Measurements from ENCODE around the gene USH1C. TPM values are rescaled to one million over a fixed set of nuclear protein-coding genes. Genes with fewer than 3 reads are reported as not detected.
A peak's percentile ranks its signal among the peaks of the same experiment; 100 is the strongest.

Gene USH1C
- total RNA-seq, 1 donor from 2014 or later: 1.4 TPM

DNA sequence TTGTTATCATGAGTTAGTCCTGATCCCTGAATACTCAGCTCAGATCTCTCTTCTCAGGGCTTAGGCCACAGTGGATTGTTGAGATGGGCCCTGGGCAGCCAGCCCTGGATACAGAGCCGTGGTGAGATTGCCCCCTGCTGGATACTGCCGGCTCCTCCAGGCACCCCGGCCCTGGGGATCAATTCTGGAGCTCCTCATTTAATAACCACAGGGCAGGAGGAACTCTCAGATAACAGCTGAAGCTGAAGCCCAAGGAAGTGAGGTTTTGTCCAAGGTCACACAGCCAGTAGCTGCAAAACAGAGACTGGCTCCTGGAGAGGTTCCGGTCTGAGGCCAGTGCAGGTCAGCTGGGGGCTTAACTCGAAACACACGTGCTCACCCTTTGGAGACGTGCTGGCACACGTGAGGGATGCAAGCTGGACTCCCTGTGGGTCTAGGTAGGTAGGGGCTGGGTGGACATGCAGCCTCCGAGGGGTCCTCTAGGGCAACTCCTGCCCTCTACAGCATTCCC, 16.0 kb downstream of the USH1C start:
- H3K4me1 Mint-ChIP-seq (ENCODE audit: unreplicated experiment): peaks cover 3% of the 10 kb centered on the region
- peak; percentile 84 for DNase-seq (ENCODE audit: low spot score)
- no peak overlapping the region for H3K4me3 Mint-ChIP-seq (ENCODE audit: unreplicated experiment)
- peaks cover 6% of the 10 kb centered on the region for H3K27me3 Mint-ChIP-seq (ENCODE audit: unreplicated experiment)
- no peaks in the 10 kb centered on the region for H3K9me3 Mint-ChIP-seq (ENCODE audit: unreplicated experiment)
- H3K27ac Mint-ChIP-seq (ENCODE audit: unreplicated experiment): no peak overlapping the region
- TF ChIP-seq, protein P1, sequence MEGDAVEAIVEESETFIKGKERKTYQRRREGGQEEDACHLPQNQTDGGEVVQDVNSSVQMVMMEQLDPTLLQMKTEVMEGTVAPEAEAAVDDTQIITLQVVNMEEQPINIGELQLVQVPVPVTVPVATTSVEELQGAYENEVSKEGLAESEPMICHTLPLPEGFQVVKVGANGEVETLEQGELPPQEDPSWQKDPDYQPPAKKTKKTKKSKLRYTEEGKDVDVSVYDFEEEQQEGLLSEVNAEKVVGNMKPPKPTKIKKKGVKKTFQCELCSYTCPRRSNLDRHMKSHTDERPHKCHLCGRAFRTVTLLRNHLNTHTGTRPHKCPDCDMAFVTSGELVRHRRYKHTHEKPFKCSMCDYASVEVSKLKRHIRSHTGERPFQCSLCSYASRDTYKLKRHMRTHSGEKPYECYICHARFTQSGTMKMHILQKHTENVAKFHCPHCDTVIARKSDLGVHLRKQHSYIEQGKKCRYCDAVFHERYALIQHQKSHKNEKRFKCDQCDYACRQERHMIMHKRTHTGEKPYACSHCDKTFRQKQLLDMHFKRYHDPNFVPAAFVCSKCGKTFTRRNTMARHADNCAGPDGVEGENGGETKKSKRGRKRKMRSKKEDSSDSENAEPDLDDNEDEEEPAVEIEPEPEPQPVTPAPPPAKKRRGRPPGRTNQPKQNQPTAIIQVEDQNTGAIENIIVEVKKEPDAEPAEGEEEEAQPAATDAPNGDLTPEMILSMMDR (IDR thresholded peaks at IDR 0.05; ENCODE audit: unreplicated experiment): peak; percentile 76
- no peaks in the 10 kb centered on the region for H3K36me3 Mint-ChIP-seq (ENCODE audit: low read depth, unreplicated experiment)

DNA sequence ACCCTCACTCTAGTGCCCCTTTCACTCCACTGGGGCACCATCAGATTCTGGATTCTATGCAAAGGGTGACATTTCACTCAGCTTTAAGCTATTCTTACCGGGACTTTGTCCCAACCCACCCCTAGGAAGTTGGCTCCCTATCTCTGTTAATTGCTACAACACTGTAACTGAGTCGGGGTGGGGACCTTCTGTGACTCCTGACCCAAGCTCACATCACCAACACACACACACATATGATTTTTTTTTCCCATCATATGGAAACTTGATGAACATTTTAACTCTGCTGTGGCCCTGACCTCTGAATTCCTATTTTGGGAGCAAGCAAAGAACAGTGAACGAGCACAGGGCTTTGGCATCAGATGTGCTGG, 16.6 kb downstream of the USH1C start:
- Mint-ChIP-seq H3K9me3 (ENCODE audit: unreplicated experiment) (no peaks in the 10 kb centered on the region), H3K27me3 (ENCODE audit: unreplicated experiment) (peaks cover 6% of the 10 kb centered on the region), H3K4me1 (ENCODE audit: unreplicated experiment) (peaks cover 3% of the 10 kb centered on the region), H3K4me3 (ENCODE audit: unreplicated experiment) (no peak overlapping the region), H3K36me3 (ENCODE audit: low read depth, unreplicated experiment) (no peaks in the 10 kb centered on the region), H3K27ac (ENCODE audit: unreplicated experiment) (no peak overlapping the region)
- no peak for DNase-seq (ENCODE audit: low spot score)
- TF ChIP-seq, protein P1 (IDR thresholded peaks at IDR 0.05; ENCODE audit: unreplicated experiment): no peak

DNA sequence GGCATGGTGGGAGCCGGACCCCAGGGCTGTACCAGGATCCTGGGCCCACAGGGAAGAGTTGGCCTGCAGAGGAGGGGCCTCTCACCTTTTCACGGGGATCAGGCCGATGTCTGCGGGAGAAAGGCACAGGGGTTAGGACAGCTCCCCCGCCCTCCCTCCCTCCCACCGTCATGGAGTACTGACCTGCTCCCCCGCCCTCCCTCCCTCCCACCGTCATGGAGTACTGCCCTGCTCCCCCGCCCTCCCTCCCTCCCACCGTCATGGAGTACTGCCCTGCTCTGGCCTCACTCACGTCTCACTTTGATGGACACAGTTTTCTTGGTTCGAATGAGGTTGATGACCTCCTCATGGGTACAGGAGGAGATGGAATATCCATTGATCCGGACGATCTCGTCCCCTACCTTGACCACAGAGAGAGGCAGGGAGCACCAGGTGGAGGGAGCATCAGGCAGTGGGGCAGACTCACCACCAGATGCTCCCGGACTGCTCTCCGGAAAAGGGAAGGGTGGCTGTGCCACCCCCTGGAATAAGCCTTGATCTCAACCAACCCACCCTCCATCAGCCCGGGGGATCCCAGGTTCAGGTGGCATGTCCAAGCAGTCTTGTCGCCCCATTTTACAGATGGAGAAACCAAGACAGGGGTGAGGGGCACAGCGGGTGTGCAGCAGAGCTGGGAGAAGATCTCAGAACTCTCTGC, 17.1 kb downstream of the USH1C start:
- TF ChIP-seq, protein P1 (IDR thresholded peaks at IDR 0.05; ENCODE audit: unreplicated experiment): no peak
- no peak overlapping the region for H3K27ac Mint-ChIP-seq (ENCODE audit: unreplicated experiment)
- peaks cover 3% of the 10 kb centered on the region for H3K4me1 Mint-ChIP-seq (ENCODE audit: unreplicated experiment)
- DNase-seq (ENCODE audit: low spot score): no peak
- no peak overlapping the region for H3K4me3 Mint-ChIP-seq (ENCODE audit: unreplicated experiment)
- no peaks in the 10 kb centered on the region for H3K36me3 Mint-ChIP-seq (ENCODE audit: low read depth, unreplicated experiment)
- H3K9me3 Mint-ChIP-seq (ENCODE audit: unreplicated experiment): no peaks in the 10 kb centered on the region
- H3K27me3 Mint-ChIP-seq (ENCODE audit: unreplicated experiment): peaks cover 6% of the 10 kb centered on the region

DNA sequence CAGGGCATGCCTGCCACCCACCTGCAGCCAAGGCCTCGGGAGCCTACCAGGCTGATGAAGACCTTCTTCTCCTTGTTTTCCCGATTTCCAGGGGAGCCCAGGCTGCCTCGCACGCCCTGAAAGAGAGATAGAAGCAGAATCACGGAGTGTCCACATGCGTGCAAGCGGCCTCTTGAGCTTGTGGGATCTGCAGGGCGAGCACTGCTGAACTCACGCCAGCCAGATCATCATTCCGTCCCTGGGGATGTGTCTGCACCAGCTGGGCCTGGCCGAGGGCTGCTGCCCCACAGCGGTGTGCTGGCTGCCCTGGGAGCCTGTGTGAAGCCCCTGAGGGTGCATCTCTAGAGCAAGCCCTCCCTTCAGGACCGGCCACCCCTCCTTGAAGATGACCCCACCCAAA, 17.9 kb downstream of the USH1C start:
- Mint-ChIP-seq H3K4me3 (ENCODE audit: unreplicated experiment) (no peak overlapping the region), H3K27me3 (ENCODE audit: unreplicated experiment) (peaks cover 2% of the 10 kb centered on the region), H3K36me3 (ENCODE audit: low read depth, unreplicated experiment) (no peaks in the 10 kb centered on the region)

DNA sequence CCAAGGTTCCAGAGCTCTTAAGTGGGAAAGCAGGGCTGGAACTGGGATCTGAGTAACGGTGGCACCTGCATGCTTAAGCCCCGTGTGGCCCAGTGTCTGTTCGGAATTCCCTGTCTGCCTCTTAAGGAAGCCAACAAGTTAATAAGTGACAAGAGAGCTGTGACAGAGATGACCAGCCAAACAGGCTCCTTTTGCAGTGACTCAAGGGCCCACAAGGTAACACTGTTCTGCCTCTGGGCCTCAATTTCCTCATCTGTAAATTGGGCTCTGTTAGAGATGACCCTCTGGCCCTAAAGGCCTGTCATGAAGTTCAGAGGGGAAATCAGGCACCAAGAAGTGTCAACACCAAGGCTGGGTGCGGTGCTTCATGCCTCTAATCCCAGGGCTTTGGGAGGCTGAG, 18.6 kb downstream of the USH1C start:
- TF ChIP-seq, protein P1 (IDR thresholded peaks at IDR 0.05; ENCODE audit: unreplicated experiment): no peak
- Mint-ChIP-seq H3K4me3 (ENCODE audit: unreplicated experiment) (no peak overlapping the region), H3K4me1 (ENCODE audit: unreplicated experiment) (no peaks in the 10 kb centered on the region), H3K9me3 (ENCODE audit: unreplicated experiment) (no peaks in the 10 kb centered on the region), H3K27me3 (ENCODE audit: unreplicated experiment) (peaks cover 2% of the 10 kb centered on the region), H3K36me3 (ENCODE audit: low read depth, unreplicated experiment) (no peaks in the 10 kb centered on the region), H3K27ac (ENCODE audit: unreplicated experiment) (no peak overlapping the region)
- DNase-seq (ENCODE audit: low spot score): no peak

More for the DNA sequence above, 17.9 kb downstream of the USH1C start:
- DNase-seq (ENCODE audit: low spot score): no peak
- no peaks in the 10 kb centered on the region for H3K4me1 Mint-ChIP-seq (ENCODE audit: unreplicated experiment)
- no peaks in the 10 kb centered on the region for H3K9me3 Mint-ChIP-seq (ENCODE audit: unreplicated experiment)
- TF ChIP-seq, protein P1 (IDR thresholded peaks at IDR 0.05; ENCODE audit: unreplicated experiment): no peak
- H3K27ac Mint-ChIP-seq (ENCODE audit: unreplicated experiment): no peak overlapping the region
